A204.1 (cell line): ENCODE results near the gene JMJD8.
"Not testable (repeated sequence)": the region's sequence is repeated elsewhere in the genome, so short reads cannot be mapped to it uniquely, and the experiment has no call there.

Experiments
- FAIRE-seq: peaks from 2 replicates; lab custom pipeline; 2012; peaks lifted over from hg19 to GRCh38; lab: Jason Lieb, UNC

JMJD8 gene

GRCh38 chr16:722835-723633 is 38.9 kb upstream of the JMJD8 start:
- FAIRE-seq, result no peak

- no peak for FAIRE-seq
Measured at GRCh38 chr16:721765-722540, 37.8 kb upstream of the JMJD8 start.

DNA sequence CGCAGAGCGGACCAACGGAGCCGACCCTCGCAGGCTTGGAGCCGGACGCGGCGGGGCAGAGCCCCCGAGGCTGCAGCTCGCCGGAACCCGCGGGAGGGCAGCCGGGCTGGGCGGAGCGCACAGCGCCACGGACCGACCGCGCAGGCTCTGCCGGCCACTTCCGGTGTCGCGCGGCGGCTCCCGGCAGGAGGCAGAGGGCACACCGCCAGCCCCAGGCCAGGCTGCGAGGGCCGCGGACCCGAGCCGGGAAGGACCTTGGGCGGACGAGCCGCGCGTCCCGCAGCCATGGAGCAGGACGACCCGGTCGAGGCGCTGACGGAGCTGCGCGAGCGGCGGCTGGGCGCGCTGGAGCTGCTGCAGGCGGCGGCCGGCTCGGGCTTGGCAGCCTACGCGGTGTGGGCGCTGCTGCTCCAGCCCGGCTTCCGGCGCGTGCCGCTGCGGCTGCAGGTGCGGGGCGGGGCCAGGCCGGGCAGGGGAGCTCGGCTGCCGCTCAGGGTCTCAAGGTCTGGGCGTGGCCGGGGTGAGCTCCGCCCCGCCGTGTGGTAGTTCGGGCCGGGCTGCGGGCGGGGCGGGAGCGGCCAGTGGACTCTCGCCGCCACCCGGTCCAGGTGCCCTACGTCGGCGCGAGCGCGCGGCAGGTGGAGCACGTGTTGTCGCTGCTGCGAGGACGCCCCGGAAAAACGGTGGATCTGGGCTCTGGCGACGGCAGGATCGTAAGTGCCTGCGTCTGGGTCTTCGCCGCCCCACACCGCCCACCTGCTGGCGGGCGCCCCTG is 37.0 kb upstream of the JMJD8 start, which contains the start of gene ANTKMT:
ANTKMT (plus strand) TSS at position 157 of the 775 bp plus-strand sequence; CDS start at position 286, 129 bp downstream.
- no peak for FAIRE-seq

DNA sequence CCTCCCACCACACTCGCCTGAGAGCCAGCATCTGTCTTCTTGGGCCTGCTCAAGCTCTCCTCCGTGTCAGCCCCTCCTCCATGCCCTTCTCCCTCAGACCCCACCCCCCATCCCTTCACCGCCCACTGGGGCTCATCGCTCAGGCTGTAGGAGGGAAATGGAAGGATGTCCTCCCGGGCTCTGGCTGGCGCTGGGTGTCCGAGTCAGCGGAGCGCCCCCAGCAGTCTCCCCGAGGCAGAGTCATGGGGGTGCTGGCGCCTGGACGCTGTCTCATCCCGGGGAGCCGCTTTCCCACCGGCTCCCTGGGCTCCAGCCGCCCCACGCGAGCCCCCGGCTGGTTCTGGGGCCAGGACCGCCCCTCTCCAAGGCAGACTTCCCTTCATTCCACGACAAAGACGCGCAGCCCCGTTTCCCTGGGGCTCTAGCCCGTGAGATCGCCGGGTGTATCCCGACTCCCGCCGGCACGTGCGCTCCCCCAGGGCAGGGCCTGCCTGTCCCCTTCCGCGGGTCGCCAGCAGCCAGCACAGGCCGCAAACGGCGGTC is 36.4 kb upstream of the JMJD8 start:
- no peak for FAIRE-seq

- no peak for FAIRE-seq
Measured at GRCh38 chr16:719815-720446, 35.8 kb upstream of the JMJD8 start.

DNA sequence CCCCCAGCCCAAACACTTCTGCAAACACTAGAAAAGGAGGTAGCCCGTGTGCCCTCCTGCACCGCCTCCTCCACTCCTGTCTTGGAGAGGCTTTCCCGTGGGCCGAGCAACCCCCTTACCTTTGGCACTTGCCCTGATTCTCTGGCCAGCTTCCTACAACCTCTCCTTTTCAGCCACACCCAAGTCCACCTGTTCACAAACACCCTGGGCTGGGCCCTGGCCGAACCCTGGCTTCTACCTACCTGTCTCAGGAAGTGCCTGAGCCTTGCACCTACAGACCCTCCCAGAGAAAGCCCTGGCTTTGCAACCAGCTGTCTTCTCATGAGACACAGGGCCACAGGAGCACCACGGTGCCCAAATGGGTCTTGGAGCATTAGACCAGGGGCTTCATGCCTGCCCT is 34.8 kb upstream of the JMJD8 start:
- FAIRE-seq, result no peak

DNA sequence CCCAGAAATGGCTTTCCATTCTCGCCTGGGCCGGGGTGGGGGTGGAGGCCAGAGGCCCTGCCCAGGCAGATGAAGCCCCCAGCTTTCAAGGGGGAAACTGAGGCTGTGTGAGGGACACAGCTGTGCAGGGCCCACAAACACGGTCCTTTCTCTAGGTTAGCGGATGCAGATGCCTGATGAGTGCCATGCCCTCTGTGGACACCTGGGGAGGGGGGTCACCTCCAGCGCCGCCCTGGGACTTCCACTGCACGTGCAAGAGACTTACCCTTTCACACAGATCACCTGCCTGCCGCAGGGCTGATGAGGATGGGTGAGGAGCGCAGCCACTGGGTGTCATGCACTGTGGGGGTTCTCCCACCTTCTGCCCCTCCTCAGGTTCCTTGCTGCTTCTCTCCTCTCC is 34.3 kb upstream of the JMJD8 start:
- no peak for FAIRE-seq

- FAIRE-seq, result no peak
Measured at GRCh38 chr16:717450-718245, 33.5 kb upstream of the JMJD8 start.

GRCh38 chr16:716768-717325 is 32.7 kb upstream of the JMJD8 start:
- no peak for FAIRE-seq

- FAIRE-seq, result no peak
Measured at GRCh38 chr16:716200-716568, 32.0 kb upstream of the JMJD8 start.

GRCh38 chr16:715477-716199 is 31.5 kb upstream of the JMJD8 start:
- no peak for FAIRE-seq

DNA sequence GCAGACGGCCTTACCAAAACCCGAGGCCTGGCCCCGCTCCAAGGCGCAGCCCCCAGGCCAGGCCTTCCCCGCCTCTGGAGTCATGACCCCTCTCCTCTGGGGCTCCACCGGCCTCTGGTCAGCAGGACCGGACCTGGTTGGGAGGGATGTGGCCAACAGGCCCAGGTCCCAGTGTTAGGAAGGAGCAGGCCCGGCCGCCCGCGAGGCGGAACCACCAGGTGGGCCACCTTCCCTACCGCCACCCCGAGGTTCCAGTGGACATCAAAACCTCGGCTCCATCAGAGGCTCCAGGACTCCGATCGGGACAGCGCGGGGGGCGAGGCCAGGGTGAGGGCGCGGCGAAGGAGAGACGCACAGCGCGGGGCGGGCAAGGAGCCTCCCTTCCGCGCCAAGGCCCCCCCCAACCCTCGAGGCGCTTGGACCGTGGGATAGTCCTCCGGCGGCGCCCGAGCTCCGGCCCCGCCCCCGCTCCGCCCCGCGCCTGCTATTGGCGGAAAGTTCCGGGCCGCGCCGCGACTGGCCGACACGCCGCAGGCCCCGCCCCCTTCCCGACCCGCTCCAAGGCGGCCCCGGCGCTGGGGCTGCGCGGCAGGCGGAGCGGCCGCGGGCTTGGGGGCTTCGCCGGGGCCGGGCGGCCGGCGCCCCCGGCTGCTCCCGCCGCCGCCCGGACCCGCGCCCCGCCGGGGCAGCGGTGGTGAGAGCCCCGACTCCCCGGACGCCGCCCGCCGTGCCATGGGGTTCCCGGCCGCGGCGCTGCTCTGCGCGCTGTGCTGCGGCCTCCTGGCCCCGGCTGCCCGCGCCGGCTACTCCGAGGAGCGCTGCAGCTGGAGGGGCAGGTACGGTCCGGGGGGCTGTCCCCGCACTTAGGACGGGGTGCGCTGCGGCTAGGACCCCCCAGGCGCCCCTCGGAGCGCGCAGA is 30.7 kb upstream of the JMJD8 start, which contains the start of gene METRN:
METRN (plus strand) TSS at position 561 of the 919 bp plus-strand sequence; CDS start at position 733, 172 bp downstream.
- FAIRE-seq, result no peak

DNA sequence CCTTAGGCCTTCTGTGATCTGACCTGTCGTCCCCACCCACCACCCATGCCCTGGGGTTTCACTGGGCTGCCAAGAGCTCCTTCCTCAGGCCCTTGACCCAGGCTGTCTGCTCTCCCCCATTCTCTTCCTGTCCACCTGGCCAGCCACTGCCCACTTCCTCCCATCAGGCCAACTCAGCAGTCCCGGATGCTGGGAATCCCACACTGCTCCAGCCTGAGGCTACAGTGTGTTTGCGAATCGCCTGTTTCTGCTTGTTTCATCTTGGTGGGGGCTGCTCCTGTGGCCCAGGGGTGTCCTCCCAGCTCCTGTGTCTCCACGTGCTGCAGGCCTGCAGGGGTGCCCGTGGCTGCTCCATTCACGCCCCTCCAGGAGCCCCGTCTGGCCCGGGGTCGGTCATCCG is 29.9 kb upstream of the JMJD8 start:
- FAIRE-seq, result no peak

- not testable (repeated sequence) for FAIRE-seq
Measured at GRCh38 chr16:712740-713250, 28.7 kb upstream of the JMJD8 start.

DNA sequence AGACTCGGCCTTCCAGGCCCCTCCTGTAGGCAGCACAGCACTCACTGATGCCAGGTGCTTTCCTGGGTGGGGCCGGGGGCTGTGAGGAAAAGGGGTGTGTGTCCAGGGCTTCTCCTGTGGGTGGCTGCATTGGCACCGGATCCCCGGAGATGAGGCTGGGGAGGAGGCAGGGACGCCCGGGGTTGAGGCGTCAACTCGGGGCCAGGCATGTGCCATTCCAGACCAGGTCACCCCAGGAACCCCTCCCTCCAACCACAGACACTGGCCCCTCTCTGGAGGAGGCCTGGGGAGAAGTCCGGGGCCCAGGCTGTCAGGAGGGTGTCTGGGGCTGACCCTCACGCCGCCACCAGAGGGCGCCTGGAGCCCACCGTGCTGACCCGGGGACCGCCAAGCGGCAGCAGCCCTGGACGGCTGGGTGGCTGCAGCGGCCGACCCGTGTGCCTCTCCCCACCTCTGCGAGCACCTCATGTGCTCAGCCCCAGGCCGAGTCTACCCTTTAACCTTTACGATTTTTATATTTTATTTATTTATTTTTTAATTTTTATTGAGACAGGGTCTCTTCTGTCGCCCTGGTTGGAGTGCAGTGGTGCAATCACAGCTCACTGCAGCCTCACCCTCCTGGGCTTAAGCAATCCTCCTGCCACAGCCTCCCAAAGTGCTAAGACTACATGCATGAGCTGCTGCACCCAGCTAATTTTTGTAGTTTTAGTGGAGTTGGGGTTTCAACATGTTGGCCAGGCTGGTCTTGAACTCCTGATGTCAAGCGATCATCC is 27.6 kb upstream of the JMJD8 start:
- no peak for FAIRE-seq

GRCh38 chr16:711084-711483 is 26.9 kb upstream of the JMJD8 start:
- FAIRE-seq, result no peak

DNA sequence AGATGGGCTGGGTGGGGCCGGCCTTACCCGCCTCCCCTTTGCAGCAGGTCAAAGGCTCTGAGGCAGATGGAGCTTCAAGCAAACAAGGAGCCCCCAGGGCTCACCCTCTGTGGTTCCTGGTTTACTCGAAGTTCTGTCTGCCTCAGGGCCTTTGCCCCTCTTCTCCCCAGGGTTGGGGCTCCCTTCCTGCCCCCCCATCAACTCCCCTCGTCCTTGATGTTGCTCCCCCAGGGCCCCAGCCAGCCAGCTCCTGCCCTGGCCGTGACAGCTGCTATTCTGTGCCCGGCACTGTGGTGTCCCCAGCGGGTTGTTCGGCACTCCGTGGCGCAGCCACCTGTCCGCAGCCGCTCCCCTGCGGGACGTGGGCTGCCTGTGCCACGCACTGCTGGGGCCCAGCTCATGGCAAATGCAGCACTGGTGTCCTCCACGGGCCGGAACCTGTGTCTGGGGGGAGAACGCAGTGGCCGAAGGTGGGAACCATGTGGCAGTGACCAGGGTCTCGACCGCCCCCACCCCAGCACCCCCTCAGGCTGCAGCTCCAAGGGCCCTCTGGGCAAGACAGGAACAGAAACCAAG is 26.5 kb upstream of the JMJD8 start:
- no peak for FAIRE-seq
